ENCODE data around the gene VSNL1.
A peak's percentile ranks its signal among the peaks of the same experiment; 100 is the strongest.

The VSNL1 gene

GRCh38 chr2:17614174-17614930 lies 73.9 kb downstream of the VSNL1 start:
- no peak for DNase-seq (ENCODE audit: low spot score)

GRCh38 chr2:17615147-17615546 lies 74.7 kb downstream of the VSNL1 start:
- DNase-seq (ENCODE audit: low spot score) = no peak

- peak; percentile 59 for DNase-seq (ENCODE audit: low spot score)
Measured at GRCh38 chr2:17615728-17616351, 75.3 kb downstream of the VSNL1 start.

DNA sequence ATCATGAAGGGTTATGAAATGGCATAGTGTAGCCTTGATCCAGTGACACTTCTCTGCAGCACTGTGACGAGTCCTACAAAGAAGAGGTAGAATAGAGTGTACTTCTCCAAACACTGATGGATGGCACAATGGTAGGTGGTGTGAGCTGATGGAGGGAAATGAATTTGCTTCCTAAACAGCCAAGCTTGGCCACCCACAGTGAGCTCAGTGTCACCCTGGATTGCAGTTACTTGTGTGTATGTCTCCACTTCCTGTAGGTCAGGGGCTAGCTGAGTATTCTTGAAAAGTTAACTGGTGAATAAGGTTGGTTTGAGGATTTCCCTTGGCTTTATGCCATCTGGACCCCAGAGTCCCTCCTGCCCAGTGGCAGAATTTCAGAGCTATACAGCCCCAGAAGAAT lies 75.9 kb downstream of the VSNL1 start:
- DNase-seq (ENCODE audit: low spot score) = no peak

GRCh38 chr2:17617516-17617915 lies 77.0 kb downstream of the VSNL1 start:
- no peak for DNase-seq (ENCODE audit: low spot score)

DNA sequence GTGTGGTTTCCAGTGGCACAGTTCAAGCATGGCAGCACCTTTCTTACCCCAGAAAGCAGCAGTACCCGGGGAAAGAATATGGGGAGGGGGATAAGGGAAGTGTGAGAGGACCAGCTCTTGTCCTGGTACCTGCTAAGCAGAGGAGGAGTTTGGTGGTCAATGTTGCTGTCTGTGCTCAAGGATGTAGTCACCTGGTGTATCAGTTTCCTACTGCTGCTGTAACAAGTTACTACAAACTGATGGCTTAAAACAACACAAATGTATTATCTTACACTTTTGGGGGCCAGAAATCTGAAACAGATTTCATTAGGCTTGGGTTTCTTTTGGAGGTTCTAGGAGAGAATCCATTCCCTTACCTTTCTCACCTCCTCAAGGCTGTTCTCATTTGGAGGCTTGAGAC lies 77.5 kb downstream of the VSNL1 start:
- DNase-seq (ENCODE audit: low spot score) = no peak

DNA sequence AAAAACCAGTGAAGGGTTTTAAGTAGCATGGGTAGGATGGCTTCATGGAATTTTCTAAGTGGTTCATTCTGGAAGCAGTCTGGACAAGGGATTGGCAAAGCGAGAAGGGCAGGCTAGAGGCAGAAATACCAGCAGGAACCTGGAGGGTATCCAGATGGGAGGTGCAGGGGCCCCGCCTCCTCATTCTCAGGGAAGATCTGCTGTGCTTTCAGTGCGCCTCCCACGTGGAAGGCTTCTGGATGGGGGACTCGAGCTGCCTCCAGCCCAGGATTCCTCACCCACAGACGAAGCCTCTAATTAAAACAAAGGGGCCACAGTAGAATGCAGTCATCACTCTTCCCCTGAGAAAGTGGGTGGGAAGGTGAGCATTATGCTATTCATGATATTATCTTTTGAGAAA lies 79.8 kb downstream of the VSNL1 start:
- DNase-seq (ENCODE audit: low spot score) = no peak

DNA sequence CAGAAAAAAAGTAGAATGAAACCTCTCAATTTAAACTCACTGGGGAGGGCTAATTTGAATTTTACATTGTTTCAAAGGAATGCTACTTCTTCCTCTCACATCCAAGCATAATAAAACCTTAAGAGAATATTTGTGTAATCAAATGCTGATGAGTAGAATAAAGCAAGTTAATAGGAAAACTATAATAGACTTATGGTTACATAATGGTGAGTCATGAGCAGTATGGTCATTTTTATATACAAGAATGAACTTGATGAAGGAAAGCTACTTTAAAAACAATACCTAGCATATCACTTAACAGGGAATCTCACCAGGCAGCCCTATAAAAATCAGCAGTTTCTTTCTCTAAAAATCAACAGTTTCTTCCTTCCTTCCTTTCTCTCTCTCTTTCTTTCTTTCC lies 80.3 kb downstream of the VSNL1 start:
- DNase-seq (ENCODE audit: low spot score) = no peak

- DNase-seq (ENCODE audit: low spot score) = no peak
Measured at GRCh38 chr2:17621781-17622180, 81.3 kb downstream of the VSNL1 start.

DNA sequence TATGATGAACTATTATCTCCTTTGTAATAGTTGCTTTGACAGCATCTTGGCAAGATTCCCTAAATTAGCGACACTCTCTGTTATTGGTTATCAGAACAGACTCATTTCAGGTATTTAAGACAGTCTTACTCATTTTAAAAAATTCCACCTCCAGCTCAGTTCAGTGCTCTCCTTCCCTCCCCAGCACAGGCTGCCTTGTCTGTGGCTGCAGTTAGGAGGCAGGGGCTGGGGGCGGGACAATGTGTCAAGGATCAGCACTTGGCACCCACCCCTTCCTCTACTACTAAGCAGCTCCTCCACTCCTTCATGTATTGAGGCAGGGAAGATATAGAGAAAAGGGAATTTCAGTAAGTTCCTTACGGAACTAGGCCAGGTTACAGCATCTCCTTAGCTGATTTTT lies 85.0 kb downstream of the VSNL1 start:
- DNase-seq (ENCODE audit: low spot score) = no peak

DNA sequence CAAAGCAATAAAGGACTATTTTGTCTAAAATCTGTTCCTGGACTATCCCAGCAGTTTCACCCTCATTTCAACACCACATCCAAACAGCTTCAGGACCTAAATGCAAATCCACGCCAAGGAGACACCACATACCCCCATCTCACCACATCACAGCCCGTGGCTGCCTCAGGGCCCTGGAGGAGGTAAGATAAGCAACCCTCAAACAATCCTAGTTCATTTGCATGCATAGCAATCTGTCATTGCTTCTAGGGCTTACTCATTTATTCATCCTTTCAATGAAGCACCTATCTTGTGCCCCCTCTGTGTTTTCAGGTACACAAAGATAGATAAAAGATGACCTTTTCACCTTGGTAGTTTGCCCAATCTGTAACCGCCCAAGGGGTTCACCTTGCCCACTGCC lies 86.5 kb downstream of the VSNL1 start:
- DNase-seq (ENCODE audit: low spot score) = no peak

- DNase-seq (ENCODE audit: low spot score) = no peak
Measured at GRCh38 chr2:17627434-17627833, 86.9 kb downstream of the VSNL1 start.

DNA sequence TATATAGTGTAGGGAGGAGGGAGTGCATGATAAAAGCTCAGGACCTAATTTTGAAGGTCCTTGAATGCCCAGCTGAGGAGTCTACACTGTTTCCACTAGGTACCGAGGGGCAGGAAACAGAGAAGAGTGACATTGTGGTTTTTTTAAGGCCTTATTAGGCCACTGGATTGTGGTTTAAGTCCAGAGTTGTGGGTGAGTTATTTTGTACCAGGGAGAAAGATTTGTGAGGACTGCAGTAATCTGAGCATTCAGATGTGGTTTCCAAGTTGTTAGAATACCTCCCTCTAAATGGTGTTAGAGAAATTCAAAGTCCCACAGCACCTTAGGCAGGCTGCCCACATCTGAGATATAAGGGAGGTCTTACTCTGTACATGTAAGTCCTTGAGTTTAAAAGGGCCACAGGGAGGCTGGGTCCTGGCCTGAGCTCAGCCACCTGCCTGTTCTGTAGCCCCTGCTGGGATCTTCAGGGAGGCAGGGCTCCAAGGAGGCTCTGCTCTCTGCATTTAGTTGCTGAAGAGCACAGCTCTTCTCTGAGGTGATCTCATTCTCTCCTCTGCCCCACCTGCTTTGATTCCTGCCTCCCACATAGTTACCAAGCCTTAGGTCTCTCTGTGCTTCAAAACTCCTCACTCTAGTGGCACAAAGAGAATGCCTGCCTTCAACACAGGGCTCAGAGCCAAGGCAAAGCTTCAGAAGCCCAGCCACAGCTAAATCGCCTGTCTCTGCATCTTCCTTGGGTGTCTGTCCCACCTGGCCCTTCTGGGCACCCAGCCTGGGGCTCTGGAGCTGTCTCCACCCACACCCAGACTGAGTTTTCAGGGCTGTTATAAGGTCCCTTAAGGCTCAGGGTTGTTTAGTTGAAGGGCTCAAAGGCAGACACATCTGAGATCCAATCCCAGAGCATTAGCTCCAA lies 88.1 kb downstream of the VSNL1 start:
- DNase-seq (ENCODE audit: low spot score) = no peak

GRCh38 chr2:17630089-17630488 lies 89.6 kb downstream of the VSNL1 start:
- DNase-seq (ENCODE audit: low spot score) = no peak

GRCh38 chr2:17634997-17635396 lies 94.5 kb downstream of the VSNL1 start:
- DNase-seq (ENCODE audit: low spot score) = no peak

DNA sequence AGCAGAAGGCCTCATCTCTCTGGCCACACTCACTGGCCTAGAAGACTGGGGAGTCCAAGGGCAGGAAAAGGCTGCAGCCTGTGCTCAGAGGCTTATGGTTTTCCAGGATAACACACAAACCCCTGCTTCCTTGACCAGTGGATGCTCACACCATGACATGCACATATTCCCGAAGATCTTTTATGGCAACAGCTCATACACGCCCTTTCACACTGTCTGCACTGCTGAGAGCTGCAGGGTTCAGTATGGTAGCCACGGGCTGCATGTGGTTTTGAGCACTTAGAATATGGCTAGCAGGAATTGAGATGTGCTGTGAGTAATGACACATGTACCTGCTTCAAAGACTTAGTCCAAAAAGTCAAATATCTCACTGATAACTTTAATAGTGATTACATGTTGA lies 95.8 kb downstream of the VSNL1 start:
- DNase-seq (ENCODE audit: low spot score) = no peak

DNA sequence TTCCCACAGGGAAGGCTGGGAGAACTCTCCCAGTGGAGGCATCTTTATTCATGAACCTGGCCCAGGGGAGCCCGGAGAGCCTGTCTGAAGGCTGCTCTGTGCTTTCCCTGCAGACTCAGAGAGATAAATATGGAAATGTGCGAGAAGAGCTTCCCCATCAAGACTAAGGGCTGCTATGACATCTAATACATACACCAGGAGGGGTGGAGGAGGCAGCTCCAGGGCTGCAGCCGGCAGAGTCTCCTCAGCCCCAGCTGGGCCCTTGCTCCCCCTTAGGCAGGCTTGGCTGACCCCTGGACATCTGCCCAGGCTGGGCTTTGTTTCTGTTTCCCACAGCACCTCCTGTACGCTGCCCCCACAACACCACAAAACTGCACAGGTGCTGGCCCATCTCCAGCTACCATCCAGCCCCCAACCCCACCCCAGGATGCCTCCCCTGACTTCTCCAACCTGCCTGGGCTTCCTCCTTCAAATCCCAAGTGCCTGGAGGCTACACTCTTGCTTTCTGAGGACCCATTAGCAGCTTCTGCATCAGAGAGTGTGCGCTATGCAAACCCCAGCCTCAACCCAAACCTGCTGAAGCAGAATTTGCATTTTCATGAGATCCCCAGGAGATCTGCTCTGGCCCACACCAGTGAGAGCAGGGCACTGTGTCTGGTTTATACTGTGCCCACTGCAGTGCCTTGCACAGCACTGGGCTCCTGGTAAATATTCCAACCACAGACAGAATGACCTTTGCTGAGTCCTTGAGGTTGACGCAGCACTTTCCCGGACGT lies 96.8 kb downstream of the VSNL1 start:
- DNase-seq (ENCODE audit: low spot score) = no peak

DNA sequence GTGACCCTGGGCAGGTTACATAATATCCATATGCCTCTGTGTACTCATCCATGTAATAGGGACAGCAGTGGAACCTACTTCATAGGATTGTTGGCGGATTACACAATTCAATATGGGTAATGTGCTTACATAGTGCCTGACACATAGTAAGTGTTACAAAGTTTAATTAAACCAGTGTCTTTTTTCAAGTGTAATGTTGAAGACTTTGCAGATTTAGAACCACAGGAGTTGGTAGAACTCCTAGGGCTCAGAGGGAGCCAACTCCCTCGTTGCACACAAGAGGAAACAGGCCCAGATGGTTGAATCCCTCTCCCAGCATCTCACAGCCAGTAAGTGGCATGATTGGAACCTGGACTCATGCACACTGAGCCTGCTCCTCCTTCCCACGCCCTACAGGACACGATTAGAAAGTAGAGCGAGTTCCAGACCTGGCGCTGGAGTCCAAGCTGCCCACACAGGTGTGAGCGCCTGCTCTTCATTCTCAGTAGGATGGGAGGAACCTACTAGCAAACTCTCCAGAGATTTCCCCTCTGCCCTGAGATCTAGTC lies 97.8 kb downstream of the VSNL1 start:
- DNase-seq (ENCODE audit: low spot score) = no peak

GRCh38 chr2:17640406-17640805 lies 99.9 kb downstream of the VSNL1 start:
- no peak for DNase-seq (ENCODE audit: low spot score)

- DNase-seq (ENCODE audit: low spot score) = peak; percentile 90
Measured at GRCh38 chr2:17643031-17643615, 102.6 kb downstream of the VSNL1 start.

GRCh38 chr2:17644997-17645720 lies 104.7 kb downstream of the VSNL1 start:
- no peak for DNase-seq (ENCODE audit: low spot score)

All from kidney capillary endothelial cell (primary cell).